Measurements from ENCODE around the gene ANKFY1.

DNA sequence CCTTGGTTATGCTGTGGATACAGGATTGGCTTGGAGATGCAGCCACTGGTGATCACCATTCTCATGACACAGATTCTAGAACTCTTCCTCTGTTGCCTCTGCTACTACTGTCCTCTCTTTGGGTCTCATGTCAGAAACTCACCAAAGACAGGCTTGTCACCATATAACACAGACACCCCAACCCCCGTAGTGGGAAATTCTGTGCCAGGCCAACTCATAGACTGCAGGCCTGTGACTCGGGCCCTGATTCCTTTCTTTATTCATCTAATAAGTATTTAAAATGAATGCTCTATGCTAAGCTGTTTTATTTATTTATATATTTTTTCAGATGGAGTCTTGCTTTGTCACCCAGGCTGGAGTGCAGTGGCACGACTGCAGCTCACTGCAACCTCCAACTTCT lies 111.3 kb downstream of the ANKFY1 start:
- TF ChIP-seq, protein P1, sequence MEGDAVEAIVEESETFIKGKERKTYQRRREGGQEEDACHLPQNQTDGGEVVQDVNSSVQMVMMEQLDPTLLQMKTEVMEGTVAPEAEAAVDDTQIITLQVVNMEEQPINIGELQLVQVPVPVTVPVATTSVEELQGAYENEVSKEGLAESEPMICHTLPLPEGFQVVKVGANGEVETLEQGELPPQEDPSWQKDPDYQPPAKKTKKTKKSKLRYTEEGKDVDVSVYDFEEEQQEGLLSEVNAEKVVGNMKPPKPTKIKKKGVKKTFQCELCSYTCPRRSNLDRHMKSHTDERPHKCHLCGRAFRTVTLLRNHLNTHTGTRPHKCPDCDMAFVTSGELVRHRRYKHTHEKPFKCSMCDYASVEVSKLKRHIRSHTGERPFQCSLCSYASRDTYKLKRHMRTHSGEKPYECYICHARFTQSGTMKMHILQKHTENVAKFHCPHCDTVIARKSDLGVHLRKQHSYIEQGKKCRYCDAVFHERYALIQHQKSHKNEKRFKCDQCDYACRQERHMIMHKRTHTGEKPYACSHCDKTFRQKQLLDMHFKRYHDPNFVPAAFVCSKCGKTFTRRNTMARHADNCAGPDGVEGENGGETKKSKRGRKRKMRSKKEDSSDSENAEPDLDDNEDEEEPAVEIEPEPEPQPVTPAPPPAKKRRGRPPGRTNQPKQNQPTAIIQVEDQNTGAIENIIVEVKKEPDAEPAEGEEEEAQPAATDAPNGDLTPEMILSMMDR (IDR thresholded peaks at IDR 0.05) = no peak
- TF ChIP-seq POLR2AphosphoS5 (IDR thresholded peaks at IDR 0.05; ENCODE audit: low read depth, low read length) = no peak
- TF ChIP-seq SIN3A (IDR thresholded peaks at IDR 0.05; ENCODE audit: borderline replicate concordance, low read depth, low read length) = no peak
- TF ChIP-seq, protein P2, sequence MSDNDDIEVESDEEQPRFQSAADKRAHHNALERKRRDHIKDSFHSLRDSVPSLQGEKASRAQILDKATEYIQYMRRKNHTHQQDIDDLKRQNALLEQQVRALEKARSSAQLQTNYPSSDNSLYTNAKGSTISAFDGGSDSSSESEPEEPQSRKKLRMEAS (IDR thresholded peaks at IDR 0.05; ENCODE audit: low read depth) = no peak

All from SK-N-SH (cell line).